Neuronal stem cell (in vitro differentiated cells): ENCODE data around the gene YIPF6.
"Not testable (repeated sequence)": the region's sequence is repeated elsewhere in the genome, so short reads cannot be mapped to it uniquely, and the experiment has no call there.

Source experiments
- DNase-seq: peaks from one replicate; pipeline ENCODE4 v3.0.0-alpha.2; 2013; ENCODE audit warnings: low spot score
- H2AFZ ChIP-seq: one replicate; pipeline ENCODE4 v1.6.1; 2013; ENCODE audit warnings: mild to moderate bottlenecking, low read length, inconsistent platforms
- H2AK5ac ChIP-seq: 2 replicates; pipeline ENCODE4 v1.6.1; 2013; ENCODE audit warnings: low read depth, mild to moderate bottlenecking, inconsistent platforms, low read length, moderate library complexity, mixed read lengths
- H2BK120ac ChIP-seq: 2 replicates; pipeline ENCODE4 v1.6.1; 2013; ENCODE audit warnings: low read depth, mild to moderate bottlenecking, inconsistent platforms, low read length, moderate library complexity, mixed read lengths
- H2BK12ac ChIP-seq: one replicate; pipeline ENCODE4 v1.6.1; 2013; ENCODE audit warnings: low read length, inconsistent platforms
- H2BK15ac ChIP-seq: 2 replicates; pipeline ENCODE4 v1.6.1; 2013; ENCODE audit warnings: mild to moderate bottlenecking, low read length, inconsistent platforms, mixed read lengths
- H2BK5ac ChIP-seq: one replicate; pipeline ENCODE4 v1.6.1; 2013; ENCODE audit warnings: inconsistent platforms, mild to moderate bottlenecking, low read length, moderate library complexity
- H3K14ac ChIP-seq: one replicate; pipeline ENCODE4 v1.6.1; 2013; ENCODE audit warnings: low read length, inconsistent platforms
- H3K18ac ChIP-seq: 2 replicates; pipeline ENCODE4 v1.6.1; 2013; ENCODE audit warnings: low read length, inconsistent platforms
- H3K23ac ChIP-seq: 2 replicates; pipeline ENCODE4 v1.6.1; 2013; ENCODE audit warnings: low read depth, mild to moderate bottlenecking, mixed read lengths, low read length, inconsistent platforms; ENCODE audit not compliant: poor library complexity
- H3K27ac ChIP-seq: replicated peaks from 3 replicates; pipeline ENCODE4 v1.5.1; 2013; ENCODE audit warnings: low read length, inconsistent platforms
- H3K27me3 ChIP-seq, 3 experiments: 2 replicates each; pipeline ENCODE4 v1.6.1; 2013; ENCODE audit warnings: low read length in 3 of 3, mild to moderate bottlenecking in 2 of 3, inconsistent platforms in 1 of 3, low read depth in 1 of 3, mixed read lengths in 1 of 3, moderate library complexity in 1 of 3; ENCODE audit not compliant: control insufficient read depth in 3 of 3, insufficient read depth in 3 of 3
- H3K36me3 ChIP-seq, 2 donors: replicated peaks in 1 of 2; 2 replicates each; pipeline ENCODE4 v1.6.1; 2013; ENCODE audit warnings: low read length in 2 of 2; ENCODE audit not compliant: control insufficient read depth in 2 of 2, insufficient read depth in 2 of 2
- H3K4ac ChIP-seq: 2 replicates; pipeline ENCODE4 v1.6.1; 2013; ENCODE audit warnings: inconsistent platforms, mild to moderate bottlenecking, low read length, moderate library complexity
- H3K4me1 ChIP-seq, 2 donors: 1 replicate in 1 of 2; 2 replicates in 1 of 2; pipeline ENCODE4 v1.6.1; 2013; ENCODE audit warnings: low read length in 2 of 2, low read depth in 1 of 2; ENCODE audit not compliant: control insufficient read depth in 2 of 2, insufficient read depth in 1 of 2
- H3K4me2 ChIP-seq: one replicate; pipeline ENCODE4 v1.6.1; 2013; ENCODE audit warnings: mild to moderate bottlenecking, low read length, inconsistent platforms; ENCODE audit not compliant: insufficient read depth, poor library complexity, severe bottlenecking
- H3K4me3 ChIP-seq, 2 donors: 2 replicates each; pipeline ENCODE4 v1.5.1; 2013; ENCODE audit warnings: low read length in 2 of 2, mild to moderate bottlenecking in 2 of 2, inconsistent platforms in 1 of 2, moderate library complexity in 1 of 2
- H3K79me1 ChIP-seq: one replicate; pipeline ENCODE4 v1.6.1; 2013; ENCODE audit warnings: low read depth, mild to moderate bottlenecking, inconsistent platforms, low read length, moderate library complexity
- H3K9ac ChIP-seq: one replicate; pipeline ENCODE4 v1.6.1; 2013; ENCODE audit warnings: mild to moderate bottlenecking, low read depth, low read length, inconsistent platforms; ENCODE audit not compliant: poor library complexity
- H3K9me3 ChIP-seq, 2 donors: replicated peaks in 1 of 2; 2 replicates each; pipeline versions ENCODE3 to v1.6.1; 2013; ENCODE audit warnings: low read length in 2 of 2, mild to moderate bottlenecking in 2 of 2, inconsistent platforms in 1 of 2, low read depth in 1 of 2, mixed read lengths in 1 of 2, moderate library complexity in 1 of 2; ENCODE audit not compliant: control insufficient read depth in 2 of 2, insufficient read depth in 1 of 2
- H4K8ac ChIP-seq: one replicate; pipeline ENCODE4 v1.6.1; 2013; ENCODE audit warnings: low read depth, mild to moderate bottlenecking, inconsistent platforms, low read length, moderate library complexity
- H4K91ac ChIP-seq: one replicate; pipeline ENCODE4 v1.6.1; 2013; ENCODE audit warnings: low read length, low read depth, mild to moderate bottlenecking, inconsistent platforms; ENCODE audit not compliant: poor library complexity
- WGBS, 2 donors: extraction: QIAGEN DNeasy Blood & Tissue Kit; methylation state at CpG; one replicate each; pipeline ENCODE4 v1.1.7; 2013; ENCODE audit warnings: missing lambda C conversion rate in 2 of 2, mixed read lengths in 1 of 2; ENCODE audit not compliant: insufficient read length in 2 of 2, insufficient replicate concordance in 1 of 2; ENCODE audit errors: extremely low coverage in 2 of 2; 5-methylcytosine and 5-hydroxymethylcytosine counted together

YIPF6 gene

DNA sequence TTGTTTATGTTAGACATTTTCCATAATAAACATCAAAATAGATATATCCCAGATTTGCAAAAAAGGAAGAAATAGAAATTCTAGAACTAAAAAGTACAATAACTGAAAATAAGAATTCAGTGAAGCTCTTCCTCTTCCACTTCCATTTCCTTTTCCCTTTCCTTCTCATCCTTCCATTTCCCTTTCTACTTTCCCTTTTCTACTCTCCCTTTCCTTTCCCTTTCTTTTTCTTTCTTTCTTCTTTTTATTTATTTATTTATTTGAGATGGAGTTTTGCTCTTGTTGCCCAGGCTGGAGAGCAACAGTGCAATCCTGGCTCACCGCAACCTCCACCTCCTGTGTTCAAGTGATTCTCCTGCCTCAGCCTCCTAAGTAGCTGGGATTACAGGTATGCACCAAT lies 35.0 kb upstream of the YIPF6 start:
- H2BK15ac ChIP-seq: no peak overlapping the region
- no peak overlapping the region for H3K27ac ChIP-seq
- no peak overlapping the region for H2BK120ac ChIP-seq
- H3K4me3 ChIP-seq: no peak overlapping the region
- H2BK5ac ChIP-seq: no peak overlapping the region
- no peaks in the 10 kb centered on the region for H3K9me3 ChIP-seq
- no peak for DNase-seq
- H3K27me3 ChIP-seq: no peaks in the 10 kb centered on the region
- H3K14ac ChIP-seq: no peak overlapping the region
- no peak overlapping the region for H4K91ac ChIP-seq
- no CpG with 5 or more reads among the region's 1 CpG for WGBS, 2 donors
- H3K79me1 ChIP-seq: no peaks in the 10 kb centered on the region
- H3K4ac ChIP-seq: no peak overlapping the region
- H3K18ac ChIP-seq: no peak overlapping the region
- no peak overlapping the region for H2AFZ ChIP-seq
- H3K23ac ChIP-seq: no peak overlapping the region
- no peak overlapping the region for H2BK12ac ChIP-seq
- no peak overlapping the region for H3K9ac ChIP-seq
- H3K4me2 ChIP-seq: no peak overlapping the region
- no peaks in the 10 kb centered on the region for H3K4me1 ChIP-seq
- no peak overlapping the region for H4K8ac ChIP-seq
- no peak overlapping the region for H2AK5ac ChIP-seq
- no peaks in the 10 kb centered on the region for H3K36me3 ChIP-seq

DNA sequence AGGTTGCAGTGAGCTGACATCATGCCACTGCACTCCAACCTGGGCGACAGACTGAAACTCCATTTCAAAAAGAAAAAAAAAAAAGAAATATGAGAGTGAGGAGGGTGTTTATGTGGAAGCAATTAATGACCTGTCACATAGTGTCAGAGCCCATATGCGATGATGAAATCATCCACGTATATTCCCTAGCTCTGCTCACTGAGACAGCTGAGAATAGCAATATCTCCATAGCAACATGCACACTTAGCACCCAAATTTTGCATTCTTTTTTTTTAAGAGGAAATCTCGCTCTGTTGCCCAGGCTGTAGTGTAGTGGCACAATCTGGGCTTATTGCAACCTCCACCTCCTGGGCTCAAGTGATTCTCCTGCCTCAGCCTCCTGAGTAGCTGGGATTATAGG lies 34.1 kb upstream of the YIPF6 start:
- Histone ChIP-seq H2AK5ac (no peak overlapping the region), H3K4ac (no peak overlapping the region), H2BK12ac (no peak overlapping the region), H4K91ac (no peak overlapping the region), H3K36me3 (no peaks in the 10 kb centered on the region), H4K8ac (no peak overlapping the region), H3K4me3 (no peak overlapping the region), H3K27ac (no peak overlapping the region), H3K14ac (no peak overlapping the region), H3K9ac (no peak overlapping the region), H2AFZ (no peak overlapping the region), H3K23ac (no peak overlapping the region), H3K4me1 (no peaks in the 10 kb centered on the region), H2BK120ac (no peak overlapping the region), H3K27me3 (no peaks in the 10 kb centered on the region), H2BK15ac (no peak overlapping the region), H2BK5ac (no peak overlapping the region), H3K4me2 (no peak overlapping the region), H3K9me3 (no peaks in the 10 kb centered on the region), H3K18ac (no peak overlapping the region), H3K79me1 (no peaks in the 10 kb centered on the region)
- no CpG with 5 or more reads among the region's 4 CpGs for WGBS, 2 donors
- no peak for DNase-seq

DNA sequence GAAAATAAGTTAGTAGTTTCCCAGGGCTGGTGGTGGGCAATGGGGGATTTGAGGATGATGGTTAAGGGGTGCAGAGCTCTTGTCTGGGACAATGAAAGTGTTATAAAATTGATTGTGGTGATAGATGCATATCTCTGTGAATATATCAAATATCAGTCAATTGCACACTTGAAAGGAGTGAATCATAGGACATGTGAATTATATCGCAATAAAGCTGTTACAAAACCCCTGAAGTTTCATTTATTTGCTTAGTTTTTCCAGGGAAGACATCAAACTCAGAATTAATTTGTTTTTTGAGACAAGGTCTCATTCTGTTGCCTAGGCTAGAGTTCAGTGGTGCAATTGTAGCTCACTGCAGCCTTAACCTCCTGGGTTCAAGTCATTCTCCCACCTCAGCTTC lies 17.9 kb upstream of the YIPF6 start:
- H2BK12ac ChIP-seq: no peak overlapping the region
- no peaks in the 10 kb centered on the region for H3K27me3 ChIP-seq
- H3K9ac ChIP-seq: no peak overlapping the region
- H3K4me1 ChIP-seq: no peaks in the 10 kb centered on the region
- H3K36me3 ChIP-seq: no peaks in the 10 kb centered on the region
- H3K27ac ChIP-seq: no peak overlapping the region
- H4K8ac ChIP-seq: no peak overlapping the region
- no peak overlapping the region for H3K18ac ChIP-seq
- no peak overlapping the region for H2AFZ ChIP-seq
- no peak for DNase-seq
- H3K4ac ChIP-seq: no peak overlapping the region
- no peak overlapping the region for H3K14ac ChIP-seq
- no peak overlapping the region for H2AK5ac ChIP-seq
- H3K4me3 ChIP-seq: no peak overlapping the region
- H2BK15ac ChIP-seq: no peak overlapping the region
- peaks cover 2% of the 10 kb centered on the region for H3K79me1 ChIP-seq
- no peaks in the 10 kb centered on the region for H3K9me3 ChIP-seq
- no CpG with 5 or more reads among the region's 1 CpG for WGBS, 2 donors
- H3K4me2 ChIP-seq: no peak overlapping the region
- no peak overlapping the region for H2BK5ac ChIP-seq
- no peak overlapping the region for H2BK120ac ChIP-seq
- no peak overlapping the region for H4K91ac ChIP-seq
- H3K23ac ChIP-seq: no peak overlapping the region

DNA sequence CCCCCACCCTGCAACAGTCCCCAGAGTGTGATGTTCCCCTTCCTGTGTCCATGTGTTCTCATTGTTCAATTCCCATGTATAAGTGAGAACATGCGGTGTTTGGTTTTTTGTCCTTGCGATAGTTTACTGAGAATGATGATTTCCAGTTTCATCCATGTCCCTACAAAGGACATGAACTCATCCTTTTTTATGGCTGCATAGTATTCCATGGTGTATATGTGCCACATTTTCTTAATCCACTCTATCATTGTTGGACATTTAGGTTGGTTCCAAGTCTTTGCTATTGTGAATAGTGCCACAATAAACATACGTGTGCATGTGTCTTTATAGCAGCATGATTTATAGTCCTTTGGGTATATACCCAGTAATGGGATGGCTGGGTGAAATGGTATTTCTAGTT lies 12.7 kb upstream of the YIPF6 start:
- H3K79me1 ChIP-seq, H3K4ac ChIP-seq, H2BK12ac ChIP-seq, H3K14ac ChIP-seq, H3K36me3 ChIP-seq, H4K91ac ChIP-seq, H3K23ac ChIP-seq, H4K8ac ChIP-seq, H3K27me3 ChIP-seq, H2BK5ac ChIP-seq, H2AK5ac ChIP-seq, H3K18ac ChIP-seq, H2AFZ ChIP-seq, H3K4me2 ChIP-seq, DNase-seq, H3K9ac ChIP-seq, H2BK15ac ChIP-seq, H3K4me3 ChIP-seq, H2BK120ac ChIP-seq, H3K27ac ChIP-seq, H3K9me3 ChIP-seq, H3K4me1 ChIP-seq: not testable (repeated sequence)
- WGBS, 2 donors: no CpG with 5 or more reads among the region's 3 CpGs
